ENCODE data around the gene HOXB13.

- TF ChIP-seq POLR2AphosphoS5 (IDR thresholded peaks at IDR 0.05) (no peak), POLR2A (IDR thresholded peaks at IDR 0.05) (no peak)
- TF ChIP-seq, protein P1, sequence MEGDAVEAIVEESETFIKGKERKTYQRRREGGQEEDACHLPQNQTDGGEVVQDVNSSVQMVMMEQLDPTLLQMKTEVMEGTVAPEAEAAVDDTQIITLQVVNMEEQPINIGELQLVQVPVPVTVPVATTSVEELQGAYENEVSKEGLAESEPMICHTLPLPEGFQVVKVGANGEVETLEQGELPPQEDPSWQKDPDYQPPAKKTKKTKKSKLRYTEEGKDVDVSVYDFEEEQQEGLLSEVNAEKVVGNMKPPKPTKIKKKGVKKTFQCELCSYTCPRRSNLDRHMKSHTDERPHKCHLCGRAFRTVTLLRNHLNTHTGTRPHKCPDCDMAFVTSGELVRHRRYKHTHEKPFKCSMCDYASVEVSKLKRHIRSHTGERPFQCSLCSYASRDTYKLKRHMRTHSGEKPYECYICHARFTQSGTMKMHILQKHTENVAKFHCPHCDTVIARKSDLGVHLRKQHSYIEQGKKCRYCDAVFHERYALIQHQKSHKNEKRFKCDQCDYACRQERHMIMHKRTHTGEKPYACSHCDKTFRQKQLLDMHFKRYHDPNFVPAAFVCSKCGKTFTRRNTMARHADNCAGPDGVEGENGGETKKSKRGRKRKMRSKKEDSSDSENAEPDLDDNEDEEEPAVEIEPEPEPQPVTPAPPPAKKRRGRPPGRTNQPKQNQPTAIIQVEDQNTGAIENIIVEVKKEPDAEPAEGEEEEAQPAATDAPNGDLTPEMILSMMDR (IDR thresholded peaks at IDR 0.05), result no peak
Observed at GRCh38 chr17:48749621-48750553, 21.3 kb upstream of the HOXB13 start.

All from stomach (tissue), 4 donors.